Colon (tissue), 2 donors: Measurements from ENCODE around the gene VSTM1.

Experiments used
- FAIRE-seq: peaks from 2 replicates; lab custom pipeline; 2012; peaks lifted over from hg19 to GRCh38; lab: Jason Lieb, UNC
- donor health status: control.
- donor health status: control.

The VSTM1 gene

DNA sequence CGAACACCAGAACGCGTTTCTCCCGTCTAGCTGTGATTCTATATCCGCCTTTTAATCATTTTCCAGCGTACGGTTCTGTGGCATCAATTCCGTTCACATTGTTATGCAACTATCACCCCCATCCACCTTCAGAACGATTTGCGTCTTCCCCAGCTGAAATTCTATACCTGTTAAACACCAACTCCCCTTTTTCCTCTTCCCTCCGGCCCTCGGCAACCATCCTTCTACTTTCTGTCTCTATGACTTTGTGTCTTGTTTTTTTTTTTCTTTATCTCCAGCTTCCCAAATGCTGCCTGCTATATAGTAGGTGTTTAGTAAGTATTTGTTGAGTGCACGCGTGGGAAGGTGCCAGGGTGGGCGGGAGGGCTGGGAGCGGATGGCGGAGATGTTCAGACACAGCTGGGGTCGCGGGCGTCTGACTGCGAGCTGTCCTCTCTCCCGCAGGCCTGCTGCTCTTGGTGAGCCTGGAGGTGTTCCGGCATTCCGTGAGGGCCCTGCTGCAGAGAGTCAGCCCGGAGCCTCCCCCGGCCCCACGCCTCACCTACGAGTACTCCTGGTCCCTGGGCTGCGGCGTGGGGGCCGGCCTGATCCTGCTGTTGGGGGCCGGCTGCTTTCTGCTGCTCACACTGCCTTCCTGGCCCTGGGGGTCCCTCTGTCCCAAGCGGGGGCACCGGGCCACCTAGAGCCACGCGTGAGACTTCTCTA is 52.0 kb downstream of the VSTM1 start:
- FAIRE-seq, result no peak

DNA sequence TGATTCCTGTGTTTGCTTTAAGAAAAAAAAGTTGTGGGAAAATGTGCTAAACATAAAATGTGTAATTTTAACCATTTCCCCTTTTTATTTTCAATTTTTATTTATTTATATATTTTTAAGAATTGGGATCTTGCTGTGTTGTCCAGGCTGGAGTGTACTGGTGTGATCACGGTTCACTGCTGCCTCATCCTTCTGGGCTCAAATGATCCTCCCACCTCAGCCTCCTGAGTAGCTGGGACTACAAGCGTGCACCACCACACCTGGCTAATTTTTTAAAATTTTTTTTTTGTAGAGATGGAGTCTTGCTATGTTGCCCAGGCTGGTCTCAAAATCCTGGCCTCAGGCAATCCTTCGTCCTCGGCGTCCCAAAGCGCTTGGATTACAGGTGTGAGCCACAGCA is 53.2 kb downstream of the VSTM1 start:
- no peak for FAIRE-seq

DNA sequence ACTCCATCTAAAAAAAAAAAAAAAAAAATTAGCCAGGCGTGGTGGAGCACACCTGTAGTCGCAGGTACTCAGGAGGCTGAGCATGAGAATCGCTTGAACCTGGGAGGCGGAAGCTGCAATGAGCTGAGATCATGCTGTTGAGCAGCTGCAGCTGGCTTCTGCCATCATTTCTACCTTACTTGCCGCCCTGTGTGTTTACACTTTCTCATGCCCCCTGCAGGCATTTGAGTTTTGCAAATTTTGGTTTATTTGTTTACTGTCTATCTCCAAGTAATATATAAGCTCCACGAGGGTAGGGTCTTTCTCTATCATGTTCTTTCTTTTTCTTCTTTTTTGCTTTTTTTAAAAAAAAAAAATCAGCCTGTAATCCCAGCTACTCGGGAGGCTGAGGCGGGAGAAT is 54.3 kb downstream of the VSTM1 start:
- no peak for FAIRE-seq

DNA sequence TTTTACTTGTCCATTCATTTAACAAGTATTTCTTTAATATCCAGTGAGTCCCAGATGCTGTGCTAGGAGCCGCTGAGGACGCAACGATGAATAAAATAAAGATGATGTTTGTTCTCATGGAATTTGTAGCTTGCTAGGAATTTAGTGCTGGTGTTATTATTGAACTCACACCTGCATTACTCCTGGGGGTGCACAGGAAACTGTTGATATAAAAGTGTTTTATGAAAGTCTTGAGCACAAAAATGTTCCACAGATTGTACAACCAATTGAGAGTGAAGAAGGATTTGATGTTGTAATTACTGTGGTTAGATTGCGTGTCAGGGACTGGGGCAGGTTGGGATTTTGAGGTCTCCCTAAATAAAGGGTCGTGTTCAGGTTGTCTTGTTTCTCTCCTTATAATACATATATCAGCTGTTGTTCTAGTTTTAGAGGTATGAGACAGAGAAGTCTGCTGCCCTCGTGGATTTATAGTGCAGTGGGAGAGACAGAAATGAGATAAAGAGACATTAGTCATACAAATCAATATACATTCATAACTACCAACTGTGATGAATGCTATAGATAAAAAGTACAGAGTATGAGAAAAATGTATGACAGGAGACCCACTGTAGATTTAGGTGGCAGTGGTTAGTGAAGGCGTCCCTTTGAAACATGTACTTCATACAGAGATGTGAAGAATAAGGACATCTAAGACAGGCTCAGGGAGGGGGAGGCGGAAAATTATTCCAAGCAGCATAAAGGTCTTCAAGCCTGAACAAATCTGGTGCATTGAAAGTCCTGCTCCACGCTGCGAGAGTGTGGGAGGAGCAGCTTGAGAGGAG is 61.0 kb downstream of the VSTM1 start:
- no peak for FAIRE-seq

DNA sequence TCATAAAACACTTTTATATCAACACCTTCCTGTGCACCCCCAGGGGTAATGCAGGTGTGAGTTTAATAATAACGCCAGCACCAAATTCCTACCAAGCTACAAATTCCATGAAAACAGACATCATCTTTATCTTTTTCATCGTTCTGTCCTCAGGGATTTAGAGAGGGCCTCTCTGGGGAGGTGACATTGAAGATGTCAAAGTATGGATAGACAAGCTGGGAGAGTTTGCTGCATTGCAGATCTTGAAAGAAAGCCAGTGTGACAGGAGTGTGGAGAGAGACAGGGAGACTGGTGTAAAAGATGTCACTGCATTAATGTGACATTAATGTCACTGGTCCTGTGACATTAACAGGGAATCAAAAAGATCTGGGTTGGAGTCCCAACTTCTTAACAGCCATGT is 62.2 kb downstream of the VSTM1 start:
- FAIRE-seq, result no peak

DNA sequence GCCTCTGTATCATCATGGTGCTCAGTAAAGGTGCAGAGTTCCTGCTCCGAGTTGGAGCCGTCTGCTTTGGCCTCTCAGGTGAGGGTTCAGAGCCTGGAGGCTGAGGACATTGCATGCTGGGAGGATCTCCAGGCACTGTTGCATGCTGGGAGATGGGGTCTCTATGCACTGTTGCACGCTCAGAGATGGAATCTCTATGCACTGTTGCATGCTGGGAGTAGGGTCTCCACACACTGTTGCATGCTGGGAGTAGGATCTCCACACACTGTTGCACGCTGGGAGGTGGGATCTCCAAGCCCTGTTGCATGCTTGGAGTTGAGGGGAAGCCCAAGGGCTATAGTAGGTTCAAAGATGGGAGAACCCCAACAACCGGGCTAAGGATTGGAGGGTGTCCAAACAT is 64.0 kb downstream of the VSTM1 start:
- no peak for FAIRE-seq

DNA sequence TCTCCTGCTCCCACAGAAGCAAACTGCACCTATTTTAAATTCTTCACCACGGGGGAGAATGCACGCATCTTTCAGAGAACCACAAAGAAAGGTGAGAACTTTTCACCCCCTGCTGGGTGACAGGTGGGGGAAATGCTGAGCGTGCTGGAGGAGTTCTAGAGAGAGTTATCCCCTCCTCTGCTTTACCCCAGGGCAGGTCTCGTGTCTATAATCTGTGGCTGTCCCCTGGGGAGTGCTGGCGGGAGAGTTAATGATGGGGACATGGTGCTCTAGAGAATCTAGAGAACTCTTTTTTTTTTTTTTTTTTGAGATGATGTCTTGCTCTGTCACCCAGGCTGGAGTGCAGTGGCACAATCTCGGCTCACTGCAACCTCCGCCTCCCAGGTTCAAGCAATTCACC is 65.5 kb downstream of the VSTM1 start:
- FAIRE-seq, result no peak

DNA sequence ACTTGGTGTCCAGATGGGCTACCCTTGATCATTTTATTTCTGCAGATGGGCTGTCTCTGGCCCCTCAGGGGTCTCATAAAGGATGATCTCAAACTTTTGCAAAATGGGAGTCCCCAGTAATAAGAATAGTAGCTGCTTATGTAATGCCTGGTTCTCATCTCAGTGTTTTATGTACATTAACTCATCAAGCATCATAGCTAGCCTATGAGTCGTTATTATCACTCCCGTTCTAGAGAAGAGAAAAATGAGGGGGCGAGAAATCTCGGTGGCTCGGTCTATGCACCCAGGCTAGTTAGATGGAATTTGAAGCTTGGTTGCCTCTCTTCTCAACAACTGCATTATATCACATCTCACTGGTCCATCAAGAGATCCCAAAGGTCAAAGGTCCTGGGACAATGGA is 68.9 kb downstream of the VSTM1 start:
- no peak for FAIRE-seq

DNA sequence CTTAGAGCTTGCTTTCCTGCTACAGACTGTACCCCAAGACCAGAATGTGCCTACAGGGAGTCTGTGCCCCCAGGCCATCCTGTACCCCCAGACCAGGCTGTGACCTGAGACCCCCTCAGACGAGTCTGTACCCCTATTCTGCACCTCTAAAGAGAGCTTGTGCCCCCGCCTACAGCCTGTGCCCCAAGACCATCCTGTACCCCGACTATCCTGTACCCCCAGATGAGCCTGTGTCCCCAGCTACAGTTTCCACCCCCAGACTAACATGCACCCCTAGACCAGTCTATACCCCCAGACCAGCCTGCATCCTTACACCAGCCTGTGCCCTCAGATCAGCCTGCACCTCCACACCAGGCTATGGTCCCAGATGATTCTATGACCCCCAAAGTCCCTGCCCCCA is 70.2 kb downstream of the VSTM1 start:
- FAIRE-seq, result no peak

DNA sequence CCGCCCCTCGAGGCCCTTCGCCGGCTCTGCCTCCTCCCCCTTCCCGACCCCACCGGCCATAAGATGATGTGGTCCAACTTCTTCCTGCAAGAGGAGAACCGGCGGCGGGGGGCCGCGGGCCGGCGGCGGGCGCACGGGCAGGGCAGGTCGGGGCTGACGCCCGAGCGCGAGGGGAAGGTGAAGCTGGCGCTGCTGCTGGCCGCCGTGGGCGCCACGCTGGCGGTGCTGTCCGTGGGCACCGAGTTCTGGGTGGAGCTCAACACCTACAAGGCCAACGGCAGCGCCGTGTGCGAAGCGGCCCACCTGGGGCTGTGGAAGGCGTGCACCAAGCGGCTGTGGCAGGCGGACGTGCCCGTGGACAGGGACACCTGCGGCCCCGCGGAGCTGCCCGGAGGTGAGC is 70.9 kb downstream of the VSTM1 start:
- FAIRE-seq, result no peak

DNA sequence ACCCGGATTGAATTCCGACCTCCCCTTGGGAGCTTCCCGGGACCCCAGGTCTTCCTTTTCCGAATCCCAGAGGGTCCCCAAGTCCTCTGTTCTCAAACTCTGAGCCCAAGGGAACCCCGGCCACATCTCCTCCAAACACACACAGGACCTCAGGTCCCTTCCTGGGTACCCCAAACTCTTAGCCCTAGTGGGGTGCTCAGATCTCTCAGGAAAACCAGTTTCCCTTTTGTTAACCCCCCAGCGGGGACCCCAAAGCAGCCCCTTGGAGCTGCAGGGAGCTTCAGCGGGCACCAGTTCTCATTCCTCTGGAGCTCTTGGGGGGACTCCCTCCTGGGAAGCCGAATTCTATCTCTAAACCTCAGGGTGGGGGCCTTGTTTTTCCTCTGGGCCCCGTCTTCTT is 71.5 kb downstream of the VSTM1 start:
- no peak for FAIRE-seq

DNA sequence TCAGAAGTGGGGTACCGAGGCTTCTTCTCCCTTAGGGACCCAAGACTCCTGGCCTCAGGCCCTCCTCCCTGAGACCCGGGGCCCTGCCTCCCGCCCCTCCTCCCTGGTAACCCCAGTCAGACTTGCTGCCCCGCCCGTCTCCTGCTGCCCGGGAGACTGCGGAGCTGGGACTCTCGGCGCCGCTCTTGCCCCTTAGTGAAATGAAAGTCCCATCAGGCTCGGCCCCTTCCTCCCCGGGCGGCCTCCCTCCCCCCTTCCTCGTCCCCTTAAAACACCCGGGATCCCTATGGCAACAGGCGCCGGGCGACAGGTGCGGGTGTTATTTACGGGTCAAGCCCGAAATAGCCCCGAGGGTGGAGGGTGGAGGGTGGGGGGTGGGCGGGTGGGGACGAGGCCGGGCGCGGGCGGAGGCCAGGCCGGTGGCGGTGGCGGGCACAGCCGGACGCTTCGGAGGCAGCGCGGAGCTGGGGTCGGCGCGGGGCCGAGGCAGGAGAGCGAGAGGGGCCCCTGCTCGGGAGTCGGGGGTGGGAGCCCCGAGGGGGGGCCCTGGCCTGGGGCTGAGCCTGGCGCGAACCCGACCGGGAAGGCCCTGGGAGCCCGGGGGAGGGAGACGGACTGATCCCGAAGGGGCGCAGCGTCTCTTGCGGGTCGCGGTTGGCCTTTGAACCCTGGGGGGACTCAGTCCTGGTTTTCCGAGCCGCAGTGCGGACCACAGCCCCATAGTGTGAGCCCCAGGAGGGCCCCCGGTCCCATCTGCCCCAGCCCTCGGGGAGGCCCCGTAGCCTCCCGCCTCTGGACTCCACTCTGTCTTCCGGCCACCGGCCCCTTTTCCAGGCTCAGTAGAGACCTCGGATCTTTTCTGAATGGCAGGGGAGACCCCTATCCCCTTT is 72.2 kb downstream of the VSTM1 start, which contains the start of gene CACNG6:
CACNG6 (plus strand) TSS at position 414 of the 890 bp plus-strand sequence. CDS start 1,241 bp downstream, outside the sequence.
- FAIRE-seq, result no peak
